Neural cell (in vitro differentiated cells): ENCODE results near the gene HSPB3.

ENCODE experiments used
- EZH2 ChIP-seq: fragments of 200-600, 300-800 bp; shearing (Covaris generic), sonication (generic); IDR thresholded peaks from 2 replicates; pipeline ENCODE4 v1.6.1; 2014; ENCODE audit warnings: antibody characterized with exemption, low read length, borderline replicate concordance, mild to moderate bottlenecking; ENCODE audit not compliant: insufficient read depth, poor library complexity, severe bottlenecking
- RAD21 ChIP-seq: fragments of 450-650 bp; conservative IDR thresholded peaks from 2 replicates; pipeline ENCODE4 v1.6.1; 2014; ENCODE audit warnings: antibody characterized with exemption, mild to moderate bottlenecking, moderate library complexity
- TAF1 ChIP-seq: IDR thresholded peaks from 2 replicates; pipeline ENCODE4 v1.6.1; 2012; ENCODE audit warnings: low read depth
- TF ChIP-seq, protein P1 (sequence below): fragments of 450-650 bp; IDR thresholded peaks from 2 replicates; pipeline ENCODE4 v1.5.1; 2014; ENCODE audit warnings: antibody characterized with exemption, mild to moderate bottlenecking, moderate library complexity; ENCODE audit not compliant: poor library complexity, severe bottlenecking

DNA sequence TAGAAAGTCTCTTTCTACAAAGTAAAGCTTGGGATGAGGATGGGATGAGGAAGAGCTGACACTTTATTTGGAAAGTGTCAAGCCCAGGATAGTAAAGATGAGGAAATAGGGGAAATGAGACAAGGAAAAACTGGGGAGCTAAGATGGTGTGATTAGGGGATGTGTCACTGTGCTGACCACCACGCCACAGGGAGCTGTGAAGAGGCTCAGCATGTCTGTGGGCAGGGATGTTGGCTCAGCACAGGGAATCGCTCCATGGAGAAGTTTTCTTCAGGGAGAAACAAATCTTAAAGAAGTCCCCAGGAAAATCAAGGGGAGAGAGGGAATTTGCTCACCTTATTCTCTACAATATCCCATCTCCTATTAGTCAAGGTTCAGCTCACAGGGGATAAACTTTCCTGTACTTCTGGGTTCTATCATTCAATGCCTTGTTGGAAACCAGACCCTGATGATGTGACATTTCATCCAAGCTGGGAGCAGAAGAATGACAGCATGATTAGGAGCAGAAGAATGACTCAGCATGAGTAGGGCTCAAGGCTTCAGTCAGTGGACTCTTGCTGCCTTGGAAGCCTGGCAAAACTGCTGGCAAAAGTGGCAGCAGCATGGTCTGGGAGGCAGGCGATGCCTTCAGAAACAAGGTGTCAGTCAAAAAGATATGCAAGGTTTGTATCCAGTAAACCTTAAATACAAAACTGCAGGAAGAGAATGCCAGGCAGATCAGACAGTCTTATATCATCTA lies 4.9 kb downstream of the HSPB3 start:
- no peak for TF ChIP-seq TAF1
- TF ChIP-seq, protein P1, sequence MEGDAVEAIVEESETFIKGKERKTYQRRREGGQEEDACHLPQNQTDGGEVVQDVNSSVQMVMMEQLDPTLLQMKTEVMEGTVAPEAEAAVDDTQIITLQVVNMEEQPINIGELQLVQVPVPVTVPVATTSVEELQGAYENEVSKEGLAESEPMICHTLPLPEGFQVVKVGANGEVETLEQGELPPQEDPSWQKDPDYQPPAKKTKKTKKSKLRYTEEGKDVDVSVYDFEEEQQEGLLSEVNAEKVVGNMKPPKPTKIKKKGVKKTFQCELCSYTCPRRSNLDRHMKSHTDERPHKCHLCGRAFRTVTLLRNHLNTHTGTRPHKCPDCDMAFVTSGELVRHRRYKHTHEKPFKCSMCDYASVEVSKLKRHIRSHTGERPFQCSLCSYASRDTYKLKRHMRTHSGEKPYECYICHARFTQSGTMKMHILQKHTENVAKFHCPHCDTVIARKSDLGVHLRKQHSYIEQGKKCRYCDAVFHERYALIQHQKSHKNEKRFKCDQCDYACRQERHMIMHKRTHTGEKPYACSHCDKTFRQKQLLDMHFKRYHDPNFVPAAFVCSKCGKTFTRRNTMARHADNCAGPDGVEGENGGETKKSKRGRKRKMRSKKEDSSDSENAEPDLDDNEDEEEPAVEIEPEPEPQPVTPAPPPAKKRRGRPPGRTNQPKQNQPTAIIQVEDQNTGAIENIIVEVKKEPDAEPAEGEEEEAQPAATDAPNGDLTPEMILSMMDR, result no peak
- no peak for TF ChIP-seq RAD21
- no peak for TF ChIP-seq EZH2
